ENCODE data around the gene SLC31A1.

Gene SLC31A1

DNA sequence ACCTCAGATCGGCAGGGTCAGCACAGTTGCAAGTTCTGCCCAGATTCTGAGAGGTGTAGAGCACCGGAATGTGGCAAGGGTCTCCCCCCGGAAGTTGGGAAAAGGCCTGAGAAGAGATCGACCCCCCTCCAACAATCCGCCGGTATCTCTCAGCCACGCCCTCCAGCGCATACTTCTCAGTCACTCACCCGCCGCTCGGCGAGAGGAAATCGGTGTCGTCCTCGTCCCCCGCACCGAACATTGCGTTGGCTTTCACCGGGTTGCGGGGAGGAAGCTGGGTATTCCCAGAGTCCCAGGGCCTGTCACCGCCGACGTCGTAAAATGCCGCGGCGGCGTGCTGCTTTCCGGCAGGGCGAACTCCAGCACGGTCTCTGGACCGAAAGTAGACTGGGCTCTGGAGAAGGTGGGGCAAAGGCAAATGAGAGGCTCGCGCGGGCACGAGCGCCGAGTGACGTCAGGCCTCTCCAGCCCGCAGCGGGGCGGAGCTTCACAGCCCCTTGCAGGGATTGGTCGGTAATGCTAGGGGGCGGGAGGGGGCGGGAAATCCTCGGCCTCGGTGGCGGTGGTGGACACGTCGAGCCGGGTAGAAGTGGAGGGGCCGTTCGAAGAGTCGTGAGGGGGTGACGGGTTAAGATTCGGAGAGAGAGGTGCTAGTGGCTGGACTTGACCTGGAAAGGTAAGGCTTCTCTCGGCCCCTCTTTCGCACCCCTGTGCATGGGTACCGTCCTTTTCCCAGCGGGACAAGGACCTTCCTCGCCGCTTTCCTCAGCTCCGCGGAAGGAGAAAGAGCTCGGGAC is at the start of gene SLC31A1, which contains the start of gene FKBP15:
TSS of gene SLC31A1 (plus strand) at position 542 of the 797 bp plus-strand sequence. CDS start 34,605 bp downstream, outside the sequence.
TSS of gene FKBP15 (minus strand) at position 275 of the 797 bp plus-strand sequence. CDS start at position 241, 34 bp downstream.
- peak; percentile 98 for DNase-seq (ENCODE audit: low spot score)

DNA sequence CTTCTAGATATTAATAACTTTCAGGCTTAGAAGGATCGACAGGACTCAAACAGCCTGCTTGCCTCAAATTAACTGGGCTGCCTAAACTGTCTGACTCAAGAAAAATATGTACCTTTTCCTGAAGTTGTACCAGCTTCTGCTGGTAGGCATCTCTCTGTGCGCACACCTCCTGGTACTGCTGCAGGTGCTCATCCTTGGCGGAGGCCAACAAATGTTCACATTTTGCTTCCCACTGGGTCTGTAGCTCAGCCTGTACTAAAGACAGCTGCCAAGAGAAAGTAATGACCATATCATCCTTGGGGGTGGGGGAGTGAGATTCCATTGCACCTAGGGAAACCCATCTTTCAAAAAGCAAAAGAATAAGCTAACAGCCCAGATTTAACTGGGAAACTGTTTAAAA is 48.0 kb upstream of the SLC31A1 start:
- DNase-seq (ENCODE audit: low spot score): no peak

- DNase-seq (ENCODE audit: low spot score): no peak
These were observed 44.5 kb upstream of the SLC31A1 start for GRCh38 chr9:113176803-113177202.

DNA sequence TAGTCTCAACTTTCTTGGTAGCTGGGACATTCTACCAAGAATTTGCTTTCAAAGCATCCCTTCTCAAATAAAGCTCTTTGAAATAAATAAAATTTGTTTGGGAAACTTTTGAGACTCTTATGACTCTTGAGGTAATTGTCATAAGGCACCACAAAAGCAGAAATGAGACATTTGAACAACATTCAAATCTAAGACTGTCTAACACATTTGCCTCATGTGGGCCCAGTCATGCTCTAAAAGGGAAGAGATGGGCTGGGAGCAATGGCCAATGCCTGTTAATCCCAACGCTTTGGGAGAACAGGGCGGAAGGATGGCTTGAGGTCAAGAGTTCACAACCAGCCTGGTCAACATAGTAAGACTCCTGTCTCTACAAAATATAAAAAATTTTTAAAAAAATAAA is 44.1 kb upstream of the SLC31A1 start:
- no peak for DNase-seq (ENCODE audit: low spot score)

DNA sequence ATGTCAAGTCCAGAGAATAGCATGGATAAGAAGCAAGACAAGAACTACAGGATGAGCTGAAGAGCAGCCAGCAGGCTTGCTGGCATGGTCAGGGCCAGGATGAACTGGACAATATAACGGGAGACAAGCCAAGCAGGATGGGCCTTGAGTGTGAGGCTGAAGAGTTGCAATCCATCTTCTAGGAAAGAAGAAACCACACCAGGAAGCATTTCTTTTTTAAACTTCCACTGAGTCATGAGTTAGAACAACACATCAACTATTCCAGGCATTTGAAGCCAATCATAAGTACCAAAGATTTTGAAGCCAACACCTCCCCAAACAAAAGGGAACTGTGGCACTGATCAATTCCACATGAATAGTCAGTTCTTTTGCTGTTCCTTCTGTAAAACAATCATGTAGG is 43.3 kb upstream of the SLC31A1 start:
- no peak for DNase-seq (ENCODE audit: low spot score)

DNA sequence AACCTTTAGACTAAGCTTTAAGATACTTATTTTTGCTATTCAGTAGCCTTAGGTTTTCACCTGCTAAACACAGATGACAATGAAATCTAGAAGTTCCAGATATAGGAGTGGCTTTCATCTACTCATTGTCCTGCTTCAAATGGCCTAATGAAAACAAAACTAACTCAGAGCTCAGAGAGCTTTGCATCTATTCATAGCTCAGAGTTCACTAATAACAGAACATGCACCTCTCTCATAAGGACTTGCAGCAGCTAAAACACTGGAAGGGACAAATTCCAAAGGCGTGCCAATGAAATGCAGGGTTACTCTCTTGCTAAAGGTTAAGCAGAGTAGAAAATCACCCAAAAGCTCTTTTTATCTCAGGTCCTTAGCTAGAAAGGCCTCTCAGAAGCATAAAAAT is 41.5 kb upstream of the SLC31A1 start:
- DNase-seq (ENCODE audit: low spot score): no peak

GRCh38 chr9:113181165-113181564 is 40.2 kb upstream of the SLC31A1 start:
- DNase-seq (ENCODE audit: low spot score): no peak

DNA sequence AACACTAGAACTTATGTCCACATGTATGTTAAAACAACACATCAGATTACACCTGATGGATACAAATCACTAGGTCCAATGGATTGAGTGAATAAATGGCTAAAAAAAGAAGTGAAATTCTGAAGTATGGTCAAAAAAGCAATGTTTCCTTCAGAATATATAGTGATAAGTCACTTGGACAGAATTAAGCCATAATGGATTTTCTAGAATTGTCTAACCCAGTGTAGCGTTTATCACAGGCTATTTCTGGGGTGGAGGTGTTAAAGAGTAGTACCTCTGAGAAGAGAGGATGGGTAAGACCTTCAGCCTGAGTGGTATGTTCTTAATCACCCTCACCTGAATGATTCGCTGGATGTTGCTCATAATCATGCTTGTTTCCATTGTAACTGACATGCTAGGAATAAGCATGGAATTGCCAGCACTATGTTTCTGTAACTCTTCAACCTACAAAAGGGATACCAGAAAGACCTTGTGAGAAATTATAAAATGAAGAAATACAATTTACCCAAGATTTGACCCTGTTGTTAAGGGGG is 37.3 kb upstream of the SLC31A1 start:
- DNase-seq (ENCODE audit: low spot score): no peak

GRCh38 chr9:113184539-113184938 is 36.8 kb upstream of the SLC31A1 start:
- no peak for DNase-seq (ENCODE audit: low spot score)

DNA sequence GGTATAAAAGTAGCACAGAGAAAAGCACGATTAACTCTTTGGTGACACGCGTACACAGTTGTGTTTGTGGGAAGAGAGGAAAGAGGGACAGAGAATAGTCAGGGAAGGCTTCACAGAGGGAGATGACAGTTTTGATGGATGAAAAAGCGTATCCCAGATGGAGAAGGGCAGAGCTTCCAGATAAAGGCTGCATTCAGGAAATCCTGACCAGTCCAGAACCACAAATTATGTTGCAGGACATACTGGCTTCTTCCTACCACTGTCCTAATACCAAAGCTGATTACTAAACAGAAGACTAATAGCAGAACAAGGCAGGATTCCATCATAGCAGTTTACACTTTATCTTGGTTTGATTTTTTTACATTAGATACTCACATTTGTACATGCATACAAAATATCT is 36.1 kb upstream of the SLC31A1 start:
- DNase-seq (ENCODE audit: low spot score): no peak

DNA sequence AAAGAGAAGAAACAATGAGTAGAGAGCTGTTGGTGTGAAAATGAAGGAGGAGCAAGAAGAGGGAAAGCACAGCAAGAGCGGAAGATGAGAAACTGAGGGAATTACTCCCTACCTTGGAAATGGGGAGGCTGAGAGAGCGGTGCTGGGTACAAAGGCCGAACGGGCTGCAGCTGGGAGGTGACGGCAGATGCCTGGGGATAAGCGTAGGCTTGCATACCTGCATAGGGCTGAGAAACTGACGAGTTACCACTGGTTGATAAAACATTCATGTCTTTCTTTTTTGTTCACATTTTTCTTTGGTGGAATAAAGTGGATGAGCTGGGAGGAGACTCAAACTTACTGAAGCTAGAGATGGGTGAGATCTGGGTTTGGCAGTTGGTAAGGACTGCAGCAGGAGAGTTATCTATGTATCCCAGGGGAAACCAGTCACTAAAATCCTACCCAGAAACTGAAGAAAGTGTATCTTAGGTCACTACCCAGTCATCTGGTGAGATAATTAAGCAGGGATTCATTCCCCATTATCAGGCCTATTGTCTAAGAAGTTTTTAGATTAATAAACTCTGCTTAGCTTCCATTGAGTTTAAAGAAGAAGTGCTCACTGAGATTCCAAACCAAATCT is 35.1 kb upstream of the SLC31A1 start:
- DNase-seq (ENCODE audit: low spot score): no peak

- DNase-seq (ENCODE audit: low spot score): no peak
These were observed 33.3 kb upstream of the SLC31A1 start for GRCh38 chr9:113187929-113188595.

- no peak for DNase-seq (ENCODE audit: low spot score)
These were observed 28.9 kb upstream of the SLC31A1 start for GRCh38 chr9:113192455-113192854.

- DNase-seq (ENCODE audit: low spot score): no peak
These were observed 21.5 kb upstream of the SLC31A1 start for GRCh38 chr9:113199683-113200329.

GRCh38 chr9:113205432-113205831 is 15.9 kb upstream of the SLC31A1 start:
- DNase-seq (ENCODE audit: low spot score): no peak

DNA sequence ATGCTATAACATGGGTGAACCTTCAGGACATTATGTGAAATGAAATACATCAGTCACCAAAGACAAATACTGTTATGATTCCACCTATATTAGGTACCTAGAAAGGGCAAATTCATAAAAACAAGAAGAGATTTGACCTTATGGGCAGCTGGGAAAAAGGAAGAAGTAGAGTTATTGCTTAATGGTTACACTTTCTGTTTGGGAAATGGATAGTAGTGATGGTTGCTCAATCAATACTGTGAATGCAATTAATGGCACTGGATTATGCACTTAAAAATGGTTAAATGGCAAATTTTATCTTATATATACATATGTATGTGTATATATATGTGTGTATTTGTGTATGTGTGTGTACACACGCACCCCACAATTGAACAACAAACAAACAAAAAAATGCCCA is 15.5 kb upstream of the SLC31A1 start:
- DNase-seq (ENCODE audit: low spot score): no peak

DNA sequence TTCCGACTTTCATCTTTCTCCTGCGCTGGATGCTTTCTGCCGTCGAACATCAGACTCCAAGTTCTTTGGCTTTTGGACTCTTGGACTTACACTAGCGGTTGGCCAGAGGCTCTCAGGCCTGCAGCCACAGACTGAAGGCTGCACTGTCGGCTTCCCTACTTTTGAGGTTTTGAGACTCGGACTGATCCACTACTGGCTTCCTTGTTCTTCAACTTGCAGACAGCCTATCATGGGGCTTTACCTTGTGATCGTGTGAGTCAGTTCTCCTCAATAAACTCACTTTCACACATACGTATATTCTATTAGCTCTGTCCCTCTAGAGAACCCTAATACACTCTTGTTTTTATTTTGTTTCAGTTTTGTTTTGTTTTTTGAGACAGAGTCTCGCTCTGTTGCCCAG is 10.5 kb upstream of the SLC31A1 start:
- DNase-seq (ENCODE audit: low spot score): no peak

GRCh38 chr9:113215132-113215531 is 6.2 kb upstream of the SLC31A1 start:
- no peak for DNase-seq (ENCODE audit: low spot score)

DNA sequence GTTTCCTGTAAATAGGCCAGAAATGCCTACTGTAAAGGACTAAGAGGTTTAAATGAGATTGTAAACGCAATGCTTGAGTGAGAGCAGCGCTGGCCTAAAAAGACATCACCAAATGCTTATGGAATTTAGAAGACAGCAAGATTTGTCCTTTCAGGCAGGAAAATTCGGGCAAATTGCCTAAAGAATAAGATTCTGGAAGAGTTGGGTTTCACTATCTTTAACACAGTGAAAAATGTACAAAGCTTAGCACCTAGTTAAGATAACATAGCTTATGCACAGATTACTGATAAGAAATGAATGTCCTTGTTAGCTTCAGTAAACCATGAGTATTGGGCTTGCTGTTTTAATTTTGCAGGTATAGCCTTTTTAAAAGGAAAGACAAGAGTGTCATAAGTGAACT is 4.9 kb upstream of the SLC31A1 start:
- DNase-seq (ENCODE audit: low spot score): no peak

GRCh38 chr9:113219186-113219936 is 2.0 kb upstream of the SLC31A1 start:
- DNase-seq (ENCODE audit: low spot score): no peak

GRCh38 chr9:113219969-113220368 is 1.4 kb upstream of the SLC31A1 start:
- DNase-seq (ENCODE audit: low spot score): no peak
